GM18507 (cell line): ENCODE measurements around the gene COX6B1.

Source experiments
- DNase-seq: peaks from one replicate; pipeline ENCODE4 v3.0.0; 2011; ENCODE audit warnings: low read depth; ENCODE audit not compliant: insufficient read length; ENCODE audit errors: extremely low spot score
- FAIRE-seq: peaks from 2 replicates; lab custom pipeline; 2011; peaks lifted over from hg19 to GRCh38; lab: Jason Lieb, UNC

The COX6B1 gene

DNA sequence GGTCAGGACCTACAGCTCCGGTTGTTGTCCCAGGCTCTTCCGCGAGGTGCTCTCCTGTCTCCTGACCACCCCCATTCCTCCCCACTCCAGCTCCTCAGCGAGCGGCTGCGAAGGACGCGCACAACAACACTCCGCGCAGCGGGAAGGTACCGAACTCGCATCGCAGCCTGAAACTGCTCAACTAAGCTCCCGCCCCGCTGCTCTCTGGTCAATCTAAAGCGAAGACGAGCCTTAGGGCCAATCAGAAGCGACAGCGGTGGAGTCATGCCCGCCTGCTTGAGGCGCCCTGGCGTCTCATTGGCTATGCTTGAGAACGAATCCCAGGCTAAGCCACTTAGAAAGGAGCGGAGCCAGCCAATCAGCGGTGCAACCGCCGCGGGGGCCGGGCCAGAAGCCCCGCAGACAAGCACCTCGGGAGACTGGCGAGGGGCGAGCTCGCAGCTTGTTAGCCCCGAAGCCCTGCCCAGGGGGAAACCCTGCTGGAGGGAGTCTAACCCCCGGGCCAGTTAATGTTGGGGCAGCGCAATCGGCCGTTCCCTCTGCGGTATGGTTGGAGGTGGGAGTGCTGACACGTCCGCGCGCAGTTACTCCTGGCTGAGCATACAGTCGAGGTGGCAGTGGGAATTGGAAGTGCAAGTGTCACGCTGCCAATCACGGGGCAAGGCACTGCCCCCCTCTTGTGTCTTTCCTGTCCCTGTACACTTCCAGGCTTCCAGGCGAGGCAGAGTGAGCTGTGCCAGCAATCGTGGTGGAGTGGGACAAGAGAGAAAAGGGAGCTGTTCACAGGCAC lies 54.3 kb downstream of the COX6B1 start:
- DNase-seq (peak; percentile 85), FAIRE-seq (peak; percentile 100)

DNA sequence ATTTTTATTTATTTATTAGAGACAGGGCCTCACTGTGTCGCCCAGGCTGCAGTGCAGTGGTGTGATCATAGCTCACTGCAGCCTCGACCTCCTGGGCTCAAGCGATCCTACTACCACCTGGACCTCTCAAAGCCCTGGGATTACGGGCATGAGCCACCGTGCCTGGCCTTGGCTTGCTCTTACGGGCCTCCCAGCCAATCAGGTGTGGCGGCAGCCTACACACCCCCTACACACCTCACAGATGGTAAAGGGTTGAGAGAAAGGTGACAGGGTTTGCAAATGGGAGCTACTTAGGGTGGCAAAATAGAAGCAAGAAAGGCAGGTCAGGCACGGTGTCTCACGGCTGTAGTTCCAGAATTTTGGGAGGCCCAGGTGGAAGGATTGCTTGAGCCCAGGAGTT lies 55.2 kb downstream of the COX6B1 start:
- FAIRE-seq: no peak
- DNase-seq: no peak

DNA sequence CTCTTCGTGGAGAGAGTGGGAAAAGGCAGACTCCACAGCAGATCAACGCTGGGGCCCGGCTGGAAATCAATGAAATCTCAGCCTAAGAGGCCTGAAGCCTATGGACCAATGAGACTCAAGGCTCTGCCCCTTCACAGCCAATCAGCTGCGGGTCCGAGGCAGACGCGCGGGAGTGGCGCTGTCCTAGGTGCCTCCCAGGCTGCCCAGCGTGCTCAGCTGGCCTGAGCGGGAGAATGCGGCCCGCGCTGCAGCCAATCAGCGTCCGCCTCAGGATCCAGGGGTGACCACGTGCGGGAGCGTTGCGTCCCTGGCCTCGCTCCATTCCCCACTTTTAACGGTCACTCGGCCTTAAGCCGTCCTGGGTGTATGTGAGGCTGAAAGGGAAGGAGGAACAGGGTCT lies 56.1 kb downstream of the COX6B1 start, which contains the start of gene ZBTB32:
TSS of gene ZBTB32 (plus strand) at position 341 of the 400 bp plus-strand sequence. CDS start 10,069 bp downstream, outside the sequence.
- FAIRE-seq: no peak
- DNase-seq: no peak
